Keratinocyte (primary cell): ENCODE data around the gene C6orf132.

Experiments
- CTCF ChIP-seq, 3 experiments: IDR thresholded peaks in 1 of 3; conservative IDR thresholded peaks in 1 of 3; optimal IDR thresholded peaks in 1 of 3; 2 replicates in 2 of 3; 3 replicates in 1 of 3; pipeline versions ENCODE3 to v1.5.1; 2011; ENCODE audit warnings: low read length in 3 of 3, mild to moderate bottlenecking in 3 of 3, moderate library complexity in 2 of 3, control low read depth in 1 of 3, inconsistent platforms in 1 of 3; ENCODE audit not compliant: insufficient read depth in 2 of 3; ENCODE audit errors: extremely low read depth in 1 of 3
- EZH2 ChIP-seq: IDR thresholded peaks from one replicate; pipeline ENCODE4 v1.6.1; 2012; ENCODE audit warnings: inconsistent platforms, mild to moderate bottlenecking, low read length, moderate library complexity

- no peak for TF ChIP-seq CTCF (optimal IDR thresholded peaks at IDR 0.05 in 1 of 3, IDR thresholded peaks at IDR 0.05 in 1 of 3, conservative IDR thresholded peaks at IDR 0.05 in 1 of 3; ENCODE audit: extremely low read depth in 1 of 3, insufficient read depth in 2 of 3, low read length in 3 of 3)
- TF ChIP-seq EZH2, result no peak
Observed at GRCh38 chr6:42133926-42134325, 8.5 kb downstream of the C6orf132 start.
